ENCODE measurements around the gene CDCA7L. TPM values are rescaled to one million over a fixed set of nuclear protein-coding genes. Genes with fewer than 3 reads are reported as not detected.

Gene CDCA7L
- total and polyA plus RNA-seq, 2 of the 13 experiments (the other 11 are each of a cell fraction or from before 2014, with no cell fraction given): 2.7 to 4.2 TPM

GRCh38 chr7:21851559-21851967 lies 94.1 kb downstream of the CDCA7L start:
- Histone ChIP-seq H3K9ac (ENCODE audit: insufficient read depth, low read depth, low read length) (no peak overlapping the region), H3K4me2 (ENCODE audit: low read depth, low read length) (no peak overlapping the region), H3K36me3 (replicated peaks in 1 of 2; ENCODE audit: control insufficient read depth in 1 of 2, insufficient read depth in 2 of 2, low read length in 2 of 2) (no peaks in the 10 kb centered on the region), H3K27me3 (ENCODE audit: control insufficient read depth in 1 of 2, insufficient read depth in 2 of 2, low read length in 2 of 2) (no peaks in the 10 kb centered on the region), H3K4me3 (replicated peaks in 1 of 3; ENCODE audit: insufficient read depth in 1 of 3, low read depth in 2 of 3, low read length in 3 of 3) (no peak overlapping the region), H2AFZ (ENCODE audit: low read length) (no peak overlapping the region), H3K9me3 (ENCODE audit: low read length) (no peaks in the 10 kb centered on the region), H3K79me2 (ENCODE audit: insufficient read depth, low read length) (no peaks in the 10 kb centered on the region), H4K20me1 (ENCODE audit: insufficient read depth, low read length) (no peaks in the 10 kb centered on the region), H3K27ac (ENCODE audit: extremely low read length, insufficient read depth, low read length) (no peak overlapping the region), H3K4me1 (ENCODE audit: insufficient read depth, low read length) (no peaks in the 10 kb centered on the region)
- ATAC-seq (no peak), DNase-seq (ENCODE audit: low spot score) (no peak), FAIRE-seq (no peak)
- BruUV-seq (replicated peaks): no TSS peak
- 6% methylated on average over 6 of the region's 6 CpGs for whole genome bisulfite sequencing (ENCODE audit: low lambda C conversion rate)
- in situ Hi-C loops (cut with HindIII; ENCODE audit: extremely low pct_ligation_motif_present, low pct_unique_long_range_greater_than_20kb) (no loop called here), intact Hi-C loops (cut with micrococcal nuclease; ENCODE audit: unreplicated experiment) (no loop called here)
- POLR2A ChIA-PET: no interaction called here
- CTCF ChIA-PET (ENCODE audit: low intra/inter-chr PET ratio, low total read pairs): no interaction called here
- TF ChIP-seq KAT7 (CRISPR knock-in tag; IDR thresholded peaks at IDR 0.05; ENCODE audit: borderline replicate concordance) (no peak), ATRX (CRISPR knock-in tag; IDR thresholded peaks at IDR 0.05; ENCODE audit: borderline replicate concordance) (no peak), FOXO1 (CRISPR knock-in tag; IDR thresholded peaks at IDR 0.05) (no peak), ZNF7 (CRISPR knock-in tag; IDR thresholded peaks at IDR 0.05) (no peak), ZNF703 (CRISPR knock-in tag; IDR thresholded peaks at IDR 0.05; ENCODE audit: borderline replicate concordance) (no peak), ZNF883 (CRISPR knock-in tag; IDR thresholded peaks at IDR 0.05; ENCODE audit: not compliant biosample characterization) (no peak), RBM22 (optimal IDR thresholded peaks at IDR 0.05; ENCODE audit: low read length) (no peak), POLR2G (IDR thresholded peaks at IDR 0.05; ENCODE audit: low read depth, low read length) (no peak), MEIS2 (CRISPR knock-in tag; IDR thresholded peaks at IDR 0.05) (no peak), ZNF451 (CRISPR knock-in tag; IDR thresholded peaks at IDR 0.05) (no peak), PBX3 (CRISPR knock-in tag; IDR thresholded peaks at IDR 0.05; ENCODE audit: borderline replicate concordance) (no peak)
- TF ChIP-seq, protein P1, sequence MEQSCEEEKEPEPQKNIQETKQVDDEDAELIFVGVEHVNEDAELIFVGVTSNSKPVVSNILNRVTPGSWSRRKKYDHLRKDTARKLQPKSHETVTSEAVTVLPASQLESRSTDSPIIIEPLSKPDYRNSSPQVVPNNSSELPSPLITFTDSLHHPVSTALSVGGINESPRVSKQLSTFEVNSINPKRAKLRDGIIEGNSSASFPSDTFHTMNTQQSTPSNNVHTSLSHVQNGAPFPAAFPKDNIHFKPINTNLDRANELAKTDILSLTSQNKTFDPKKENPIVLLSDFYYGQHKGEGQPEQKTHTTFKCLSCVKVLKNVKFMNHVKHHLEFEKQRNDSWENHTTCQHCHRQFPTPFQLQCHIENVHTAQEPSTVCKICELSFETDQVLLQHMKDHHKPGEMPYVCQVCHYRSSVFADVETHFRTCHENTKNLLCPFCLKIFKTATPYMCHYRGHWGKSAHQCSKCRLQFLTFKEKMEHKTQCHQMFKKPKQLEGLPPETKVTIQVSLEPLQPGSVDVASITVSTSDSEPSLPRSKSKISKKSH (CRISPR knock-in tag; IDR thresholded peaks at IDR 0.05; ENCODE audit: borderline replicate concordance): no peak
- TF ChIP-seq, protein P2, sequence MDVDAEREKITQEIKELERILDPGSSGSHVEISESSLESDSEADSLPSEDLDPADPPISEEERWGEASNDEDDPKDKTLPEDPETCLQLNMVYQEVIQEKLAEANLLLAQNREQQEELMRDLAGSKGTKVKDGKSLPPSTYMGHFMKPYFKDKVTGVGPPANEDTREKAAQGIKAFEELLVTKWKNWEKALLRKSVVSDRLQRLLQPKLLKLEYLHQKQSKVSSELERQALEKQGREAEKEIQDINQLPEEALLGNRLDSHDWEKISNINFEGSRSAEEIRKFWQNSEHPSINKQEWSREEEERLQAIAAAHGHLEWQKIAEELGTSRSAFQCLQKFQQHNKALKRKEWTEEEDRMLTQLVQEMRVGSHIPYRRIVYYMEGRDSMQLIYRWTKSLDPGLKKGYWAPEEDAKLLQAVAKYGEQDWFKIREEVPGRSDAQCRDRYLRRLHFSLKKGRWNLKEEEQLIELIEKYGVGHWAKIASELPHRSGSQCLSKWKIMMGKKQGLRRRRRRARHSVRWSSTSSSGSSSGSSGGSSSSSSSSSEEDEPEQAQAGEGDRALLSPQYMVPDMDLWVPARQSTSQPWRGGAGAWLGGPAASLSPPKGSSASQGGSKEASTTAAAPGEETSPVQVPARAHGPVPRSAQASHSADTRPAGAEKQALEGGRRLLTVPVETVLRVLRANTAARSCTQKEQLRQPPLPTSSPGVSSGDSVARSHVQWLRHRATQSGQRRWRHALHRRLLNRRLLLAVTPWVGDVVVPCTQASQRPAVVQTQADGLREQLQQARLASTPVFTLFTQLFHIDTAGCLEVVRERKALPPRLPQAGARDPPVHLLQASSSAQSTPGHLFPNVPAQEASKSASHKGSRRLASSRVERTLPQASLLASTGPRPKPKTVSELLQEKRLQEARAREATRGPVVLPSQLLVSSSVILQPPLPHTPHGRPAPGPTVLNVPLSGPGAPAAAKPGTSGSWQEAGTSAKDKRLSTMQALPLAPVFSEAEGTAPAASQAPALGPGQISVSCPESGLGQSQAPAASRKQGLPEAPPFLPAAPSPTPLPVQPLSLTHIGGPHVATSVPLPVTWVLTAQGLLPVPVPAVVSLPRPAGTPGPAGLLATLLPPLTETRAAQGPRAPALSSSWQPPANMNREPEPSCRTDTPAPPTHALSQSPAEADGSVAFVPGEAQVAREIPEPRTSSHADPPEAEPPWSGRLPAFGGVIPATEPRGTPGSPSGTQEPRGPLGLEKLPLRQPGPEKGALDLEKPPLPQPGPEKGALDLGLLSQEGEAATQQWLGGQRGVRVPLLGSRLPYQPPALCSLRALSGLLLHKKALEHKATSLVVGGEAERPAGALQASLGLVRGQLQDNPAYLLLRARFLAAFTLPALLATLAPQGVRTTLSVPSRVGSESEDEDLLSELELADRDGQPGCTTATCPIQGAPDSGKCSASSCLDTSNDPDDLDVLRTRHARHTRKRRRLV (CRISPR knock-in tag; IDR thresholded peaks at IDR 0.05): no peak
- TF ChIP-seq, protein P3, sequence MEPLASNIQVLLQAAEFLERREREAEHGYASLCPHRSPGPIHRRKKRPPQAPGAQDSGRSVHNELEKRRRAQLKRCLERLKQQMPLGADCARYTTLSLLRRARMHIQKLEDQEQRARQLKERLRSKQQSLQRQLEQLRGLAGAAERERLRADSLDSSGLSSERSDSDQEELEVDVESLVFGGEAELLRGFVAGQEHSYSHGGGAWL (CRISPR knock-in tag; IDR thresholded peaks at IDR 0.05): no peak
- TF ChIP-seq, protein P4, sequence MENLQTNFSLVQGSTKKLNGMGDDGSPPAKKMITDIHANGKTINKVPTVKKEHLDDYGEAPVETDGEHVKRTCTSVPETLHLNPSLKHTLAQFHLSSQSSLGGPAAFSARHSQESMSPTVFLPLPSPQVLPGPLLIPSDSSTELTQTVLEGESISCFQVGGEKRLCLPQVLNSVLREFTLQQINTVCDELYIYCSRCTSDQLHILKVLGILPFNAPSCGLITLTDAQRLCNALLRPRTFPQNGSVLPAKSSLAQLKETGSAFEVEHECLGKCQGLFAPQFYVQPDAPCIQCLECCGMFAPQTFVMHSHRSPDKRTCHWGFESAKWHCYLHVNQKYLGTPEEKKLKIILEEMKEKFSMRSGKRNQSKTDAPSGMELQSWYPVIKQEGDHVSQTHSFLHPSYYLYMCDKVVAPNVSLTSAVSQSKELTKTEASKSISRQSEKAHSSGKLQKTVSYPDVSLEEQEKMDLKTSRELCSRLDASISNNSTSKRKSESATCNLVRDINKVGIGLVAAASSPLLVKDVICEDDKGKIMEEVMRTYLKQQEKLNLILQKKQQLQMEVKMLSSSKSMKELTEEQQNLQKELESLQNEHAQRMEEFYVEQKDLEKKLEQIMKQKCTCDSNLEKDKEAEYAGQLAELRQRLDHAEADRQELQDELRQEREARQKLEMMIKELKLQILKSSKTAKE (CRISPR knock-in tag; IDR thresholded peaks at IDR 0.05; ENCODE audit: borderline replicate concordance): no peak
